Astrocyte of the hippocampus (primary cell): ENCODE results near the gene DGLUCY.
A peak's percentile ranks its signal among the peaks of the same experiment; 100 is the strongest.
"Not testable (repeated sequence)": the region's sequence is repeated elsewhere in the genome, so short reads cannot be mapped to it uniquely, and the experiment has no call there.

Experiments used
- DNase-seq: peaks from one replicate; pipeline ENCODE4 v3.0.0; 2011; ENCODE audit warnings: low read depth, low spot score

DGLUCY gene

GRCh38 chr14:91257328-91258010 lies 143.6 kb downstream of the DGLUCY start:
- DNase-seq = no peak

GRCh38 chr14:91258011-91258618 lies 144.2 kb downstream of the DGLUCY start:
- DNase-seq = peak; percentile 48

DNA sequence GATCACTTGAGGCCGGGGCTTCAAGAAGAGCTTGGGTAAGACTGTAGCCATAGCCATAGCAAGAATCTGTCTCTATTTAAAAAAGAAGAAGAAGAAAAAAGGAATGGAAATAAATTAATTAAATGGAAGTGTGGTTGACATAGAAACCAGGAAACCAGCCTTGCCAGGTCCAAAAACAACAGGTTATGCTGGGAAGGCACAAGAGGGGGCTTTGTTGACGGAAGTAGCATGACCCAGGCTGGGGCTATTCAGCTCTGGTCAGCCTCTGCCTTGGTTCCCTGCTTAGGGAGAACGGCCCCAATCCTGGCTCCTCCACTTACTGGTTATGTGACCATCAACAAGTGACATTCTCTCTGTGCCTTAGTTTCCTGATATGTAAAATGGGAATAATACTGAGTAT lies 145.0 kb downstream of the DGLUCY start:
- DNase-seq = no peak

GRCh38 chr14:91261115-91261514 lies 147.2 kb downstream of the DGLUCY start:
- no peak for DNase-seq

DNA sequence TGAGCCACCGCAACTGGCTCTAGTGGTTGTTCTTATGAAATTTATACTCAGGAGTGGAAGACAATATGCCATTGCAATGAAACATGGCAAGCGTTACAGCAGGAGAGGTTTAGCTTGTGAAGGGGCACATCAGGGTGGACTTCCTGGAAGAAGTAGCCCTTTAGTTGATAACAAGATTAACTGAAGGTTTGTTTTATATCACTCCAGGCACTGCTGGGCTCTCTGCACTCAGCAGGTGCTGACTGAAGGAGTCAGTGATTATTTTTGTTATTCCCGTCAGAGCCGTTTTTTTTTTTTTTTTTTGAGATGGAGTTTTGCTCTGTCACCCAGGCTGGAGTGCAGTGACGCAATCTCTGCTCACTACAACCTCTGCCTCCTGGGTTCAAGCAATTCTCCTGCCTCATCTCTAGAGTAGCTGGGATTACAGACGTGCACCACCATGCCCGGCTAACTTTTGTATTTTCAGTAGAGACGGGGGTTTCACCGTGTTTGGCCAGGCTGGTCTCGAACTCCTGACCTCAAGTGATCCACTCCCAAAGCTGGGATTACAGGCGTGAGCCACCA lies 148.2 kb downstream of the DGLUCY start:
- DNase-seq = no peak

GRCh38 chr14:91263329-91263728 lies 149.5 kb downstream of the DGLUCY start:
- no peak for DNase-seq

DNA sequence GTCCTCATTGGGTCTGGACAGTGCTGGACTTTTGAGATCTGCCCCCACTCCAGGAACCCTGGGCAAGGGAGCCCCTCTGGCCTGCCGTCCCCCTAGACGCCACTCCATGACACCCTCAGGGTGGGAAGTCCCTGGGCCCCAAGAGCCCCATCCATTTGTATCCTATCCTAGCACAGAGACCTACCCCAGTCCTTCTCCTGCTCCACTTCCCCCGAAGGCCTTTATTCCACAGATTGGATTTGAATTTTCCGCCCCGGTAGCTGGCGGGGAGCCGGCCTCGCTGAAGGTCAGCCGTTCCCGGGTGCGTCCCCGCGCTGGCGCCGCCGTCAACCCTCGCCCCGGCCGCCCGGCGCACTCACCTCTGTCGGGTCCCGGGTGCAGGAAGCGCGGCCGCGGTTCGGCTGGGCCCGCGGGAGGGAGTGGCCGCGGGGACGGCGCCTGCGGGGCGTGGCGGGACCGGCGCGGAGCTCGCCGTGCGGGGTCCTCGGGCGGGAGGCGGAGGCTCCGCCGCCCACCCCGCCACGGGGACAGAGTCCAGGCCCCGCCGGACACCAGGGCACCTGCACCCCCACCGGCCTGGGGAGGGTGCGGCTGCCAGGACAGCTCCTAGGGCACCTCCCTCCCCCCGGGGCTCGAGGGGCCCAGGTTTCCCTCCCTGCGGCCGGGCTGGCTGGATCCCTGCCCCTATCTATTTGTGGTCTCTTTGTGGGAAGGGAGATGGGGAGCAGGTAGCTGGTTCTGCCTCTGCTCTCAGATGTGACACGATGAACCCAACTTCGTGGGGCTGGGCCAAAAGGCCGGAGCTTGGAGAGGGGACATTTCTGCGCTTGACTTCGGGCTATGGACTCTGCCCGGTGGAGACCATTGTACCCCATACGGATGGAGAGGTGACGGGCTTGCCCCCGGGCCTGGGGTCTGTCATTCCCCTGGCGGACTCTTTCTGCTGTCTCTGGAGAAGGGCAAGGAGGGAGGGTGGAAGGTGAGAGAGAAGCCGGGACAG lies 150.6 kb downstream of the DGLUCY start:
- DNase-seq = peak; percentile 32

GRCh38 chr14:91265404-91265803 lies 151.5 kb downstream of the DGLUCY start:
- no peak for DNase-seq

DNA sequence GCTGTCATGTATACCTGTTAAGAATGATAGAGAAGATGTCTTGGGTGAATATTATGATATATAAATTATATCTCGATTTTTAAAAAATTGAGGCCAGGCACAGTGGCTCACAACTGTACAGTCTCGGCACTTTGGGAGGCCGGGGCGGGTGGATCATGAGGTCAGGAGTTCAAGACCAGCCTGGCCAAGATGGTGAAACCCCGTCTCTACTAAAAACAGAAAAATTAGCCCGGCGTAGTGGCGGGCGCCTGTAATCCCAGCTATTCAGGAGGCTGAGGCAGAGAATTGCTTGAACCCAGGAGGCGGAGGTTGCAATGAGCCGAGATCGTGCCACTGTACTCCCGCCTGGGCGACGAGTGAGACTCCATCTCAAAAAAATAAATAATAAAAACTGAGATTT lies 152.4 kb downstream of the DGLUCY start:
- not testable (repeated sequence) for DNase-seq

GRCh38 chr14:91267965-91268437 lies 154.1 kb downstream of the DGLUCY start:
- DNase-seq = no peak

- DNase-seq = peak; percentile 51
Measured at GRCh38 chr14:91269076-91269991, 155.5 kb downstream of the DGLUCY start.

DNA sequence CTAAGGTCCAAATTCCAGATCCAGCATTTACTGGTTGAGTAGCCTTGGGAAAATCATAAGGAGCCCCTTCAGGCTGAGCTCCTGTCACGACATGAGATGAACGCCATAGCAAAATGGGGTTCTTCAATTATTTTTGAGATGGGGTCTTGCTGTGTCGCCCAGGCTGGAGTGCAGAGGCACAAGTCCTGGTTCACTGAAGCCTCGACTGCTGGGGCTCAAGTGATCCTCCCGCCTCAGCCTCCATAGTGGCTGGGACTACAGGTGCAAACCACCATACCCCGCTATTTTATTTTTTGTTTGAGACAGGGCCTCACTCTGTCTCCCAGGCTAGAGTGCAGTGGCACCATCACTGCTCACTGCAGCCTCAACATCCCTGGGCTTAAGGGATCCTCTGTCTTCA lies 156.3 kb downstream of the DGLUCY start:
- no peak for DNase-seq

DNA sequence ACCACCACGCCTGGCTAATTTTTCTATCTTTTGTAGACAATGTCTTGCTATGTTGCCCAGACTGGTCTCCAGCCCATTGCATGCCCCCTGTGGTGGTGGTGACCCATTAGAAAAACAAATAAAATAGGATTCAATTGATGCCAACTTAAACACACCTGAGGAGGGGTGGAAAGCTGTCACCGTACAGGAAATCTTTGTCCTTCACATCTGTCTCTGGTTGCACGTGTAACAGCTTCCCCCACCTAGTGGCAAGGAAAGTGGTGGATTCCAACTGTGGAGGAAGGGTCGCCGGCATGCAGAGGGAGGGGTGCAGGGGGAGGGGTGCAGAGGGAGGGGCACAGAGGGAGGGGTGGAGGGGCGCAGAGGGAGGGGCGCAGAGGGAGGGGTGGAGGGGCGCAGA lies 156.7 kb downstream of the DGLUCY start:
- DNase-seq = no peak

GRCh38 chr14:91271639-91272038 lies 157.8 kb downstream of the DGLUCY start:
- no peak for DNase-seq

GRCh38 chr14:91272341-91273272 lies 158.7 kb downstream of the DGLUCY start:
- DNase-seq = no peak

DNA sequence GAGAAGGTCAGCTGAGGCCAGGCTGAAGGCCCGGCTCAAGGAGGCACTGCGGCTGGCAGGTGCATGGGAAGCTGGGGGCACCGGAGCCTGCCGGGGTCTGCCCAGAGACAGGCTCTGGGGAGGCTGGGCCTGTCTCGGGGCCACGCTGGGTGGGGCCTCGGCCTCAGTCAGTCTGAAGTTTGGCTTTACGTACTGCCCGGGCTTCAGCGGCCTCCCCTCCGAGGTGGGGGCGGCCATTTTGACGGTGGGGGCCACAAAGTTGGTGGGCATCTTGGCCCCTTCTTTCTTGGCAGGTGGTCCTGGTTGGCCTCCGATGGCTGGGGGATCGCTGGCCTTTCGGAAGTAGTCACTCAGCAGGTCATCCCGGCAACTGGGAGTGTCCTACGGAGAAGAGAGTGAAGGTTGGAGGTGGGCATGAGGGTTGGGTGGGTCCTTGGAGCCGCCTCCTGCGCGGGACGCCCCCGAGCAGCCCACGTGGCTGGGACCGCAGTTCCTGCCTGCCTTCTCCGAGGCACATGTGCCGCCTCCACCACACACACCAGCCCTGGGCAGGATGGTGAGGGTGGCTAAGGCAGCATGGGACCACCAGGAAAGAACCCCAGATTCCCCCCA lies 159.5 kb downstream of the DGLUCY start:
- DNase-seq = no peak

DNA sequence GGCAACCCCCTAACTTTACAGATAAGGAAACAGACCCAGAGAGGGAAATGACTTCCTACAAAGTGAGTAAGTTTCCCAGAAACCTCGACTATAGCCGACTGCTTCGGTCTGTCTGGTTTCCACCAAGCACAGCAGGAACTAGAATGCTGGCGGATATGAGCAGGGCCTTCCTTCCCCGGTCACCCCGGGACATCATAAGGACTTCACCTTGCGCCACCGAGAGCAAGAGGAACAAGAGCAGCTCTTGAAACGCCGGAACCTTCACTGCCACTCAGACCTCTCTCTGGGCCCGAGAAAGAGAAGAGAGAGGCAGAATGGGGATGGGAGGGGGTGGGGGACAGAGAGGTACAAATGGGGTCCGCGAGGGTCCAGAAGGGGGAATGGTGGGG lies 160.0 kb downstream of the DGLUCY start:
- no peak for DNase-seq

DNA sequence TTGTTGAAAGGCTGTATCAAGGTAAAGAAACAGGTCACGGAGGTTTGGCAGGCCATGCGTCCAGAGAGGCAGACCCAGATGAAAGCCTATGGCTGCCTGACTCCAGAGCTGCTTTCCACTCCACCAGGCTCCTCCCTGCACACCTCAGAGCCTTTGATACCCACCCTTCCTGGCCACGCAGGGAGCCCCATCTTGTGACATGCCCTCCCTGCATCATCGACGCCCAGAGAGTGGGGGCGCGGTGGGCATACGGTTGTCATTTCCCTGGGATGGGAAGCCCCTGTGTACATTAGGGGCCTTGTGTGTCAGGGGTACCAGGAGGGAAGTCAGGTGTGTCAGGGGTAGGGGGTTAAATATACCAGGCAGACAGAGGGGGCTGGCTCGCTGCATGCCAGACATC lies 160.9 kb downstream of the DGLUCY start:
- no peak for DNase-seq
